Measurements from ENCODE around the gene MDN1. TPM values are rescaled to one million over a fixed set of nuclear protein-coding genes. Genes with fewer than 3 reads are reported as not detected.

The MDN1 gene
- total RNA-seq, 4 donors from 2014 or later: 18.1 to 26.0 (median 19.5) TPM

GRCh38 chr6:89679215-89680120 is 140.1 kb downstream of the MDN1 start:
- peaks cover 69 to 99% (median 93%) of the 10 kb centered on the region in 4 donors for H3K36me3 ChIP-seq
- WGBS: 85% methylated on average over 6 of the region's 6 CpGs

GRCh38 chr6:89678531-89678930 is 141.1 kb downstream of the MDN1 start:
- H3K9me3 ChIP-seq: no peaks in the 10 kb centered on the region
- intact Hi-C loops (cut with DNase I): no loop called here
- H3K36me3 ChIP-seq: peaks cover 74 to 99% (median 93%) of the 10 kb centered on the region in 4 donors
- peaks cover 0 to 8% (median 4%) of the 10 kb centered on the region in 4 donors for H3K4me1 ChIP-seq
- H3K4me3 ChIP-seq: no peak overlapping the region
- H3K27ac ChIP-seq (replicated peaks in 1 of 4): no peak overlapping the region
- TF ChIP-seq CTCF (IDR thresholded peaks at IDR 0.05) (no peak), POLR2AphosphoS5 (IDR thresholded peaks at IDR 0.05) (no peak), EP300 (IDR thresholded peaks at IDR 0.05) (no peak), POLR2A (IDR thresholded peaks at IDR 0.05; ENCODE audit: low read depth) (no peak)
- DNase-seq (ENCODE audit: extremely low spot score): no peak
- H3K27me3 ChIP-seq: no peaks in the 10 kb centered on the region
- WGBS: 96% methylated on average over 3 of the region's 3 CpGs

More at GRCh38 chr6:89679215-89680120, 140.1 kb downstream of the MDN1 start:
- Histone ChIP-seq H3K9me3 (no peaks in the 10 kb centered on the region), H3K4me1 (peaks cover 0 to 8% (median 4%) of the 10 kb centered on the region in 4 donors), H3K27ac (replicated peaks in 1 of 4) (no peak overlapping the region), H3K27me3 (no peaks in the 10 kb centered on the region), H3K4me3 (no peak overlapping the region)
- intact Hi-C loops (cut with DNase I): no loop called here
- TF ChIP-seq CTCF (IDR thresholded peaks at IDR 0.05) (no peak), POLR2AphosphoS5 (IDR thresholded peaks at IDR 0.05) (no peak), POLR2A (IDR thresholded peaks at IDR 0.05; ENCODE audit: low read depth) (no peak), EP300 (IDR thresholded peaks at IDR 0.05) (no peak)
- no peak for DNase-seq (ENCODE audit: extremely low spot score)

GRCh38 chr6:89675949-89676748 is 143.4 kb downstream of the MDN1 start:
- Histone ChIP-seq H3K4me3 (no peak overlapping the region), H3K27ac (replicated peaks in 1 of 4) (no peak overlapping the region), H3K36me3 (peaks cover 84 to 100% (median 94%) of the 10 kb centered on the region in 4 donors), H3K4me1 (peaks cover 0 to 10% (median 7%) of the 10 kb centered on the region in 4 donors), H3K27me3 (no peaks in the 10 kb centered on the region), H3K9me3 (no peaks in the 10 kb centered on the region)
- no peak for DNase-seq (ENCODE audit: extremely low spot score)
- intact Hi-C loops (cut with DNase I): no loop called here
- TF ChIP-seq EP300 (IDR thresholded peaks at IDR 0.05): no peak
- TF ChIP-seq CTCF (IDR thresholded peaks at IDR 0.05): no peak
- TF ChIP-seq POLR2A (IDR thresholded peaks at IDR 0.05; ENCODE audit: low read depth): no peak
- no peak for TF ChIP-seq POLR2AphosphoS5 (IDR thresholded peaks at IDR 0.05)
- WGBS: 61% methylated on average over 7 of the region's 7 CpGs

- no peak overlapping the region for H3K4me3 ChIP-seq
- H3K9me3 ChIP-seq: no peaks in the 10 kb centered on the region
- WGBS: 96% methylated on average over 7 of the region's 7 CpGs
- H3K27me3 ChIP-seq: no peaks in the 10 kb centered on the region
- no peak for TF ChIP-seq CTCF (IDR thresholded peaks at IDR 0.05)
- no peak for TF ChIP-seq EP300 (IDR thresholded peaks at IDR 0.05)
- no peak for TF ChIP-seq POLR2AphosphoS5 (IDR thresholded peaks at IDR 0.05)
- TF ChIP-seq POLR2A (IDR thresholded peaks at IDR 0.05; ENCODE audit: low read depth): no peak
- H3K27ac ChIP-seq (replicated peaks in 1 of 4): no peak overlapping the region
- intact Hi-C loops (cut with DNase I): no loop called here
- H3K4me1 ChIP-seq: peaks cover 4 to 18% (median 9%) of the 10 kb centered on the region in 4 donors
- H3K36me3 ChIP-seq: peaks cover 50 to 94% (median 70%) of the 10 kb centered on the region in 4 donors
- DNase-seq (ENCODE audit: extremely low spot score): no peak
These were observed 148.5 kb downstream of the MDN1 start for GRCh38 chr6:89670935-89671565.

All from esophagus muscularis mucosa (tissue), 4 donors.